Neural progenitor cell (in vitro differentiated cells): Measurements from ENCODE around the gene KRTAP3-2. TPM values are rescaled to one million over a fixed set of nuclear protein-coding genes. Genes with fewer than 3 reads are reported as not detected.

Experiments used
- DNase-seq: peaks from one replicate; pipeline ENCODE4 v3.0.0-alpha.2; 2016; ENCODE audit warnings: low spot score
- H2AFZ ChIP-seq: fragments of 200-600 bp; sonication (generic); replicated peaks from 2 replicates; pipeline ENCODE4 v1.6.1; 2016; ENCODE audit warnings: antibody characterized with exemption
- H3F3A ChIP-seq: fragments of 200-600 bp; sonication (generic); 2 replicates; pipeline ENCODE4 v1.6.1; 2016; ENCODE audit warnings: antibody characterized with exemption, low read depth
- H3K27ac ChIP-seq: fragments of 200-600 bp; sonication (generic); 2 replicates; pipeline ENCODE4 v1.5.1; 2016; ENCODE audit warnings: mild to moderate bottlenecking
- H3K27me3 ChIP-seq: fragments of 200-600 bp; sonication (generic); 2 replicates; pipeline ENCODE4 v1.6.1; 2016; ENCODE audit warnings: mild to moderate bottlenecking, moderate library complexity
- H3K36me3 ChIP-seq: fragments of 200-600 bp; sonication (generic); 2 replicates; pipeline ENCODE4 v1.5.1; 2016
- H3K4me1 ChIP-seq: fragments of 200-600 bp; sonication (generic); 2 replicates; pipeline ENCODE4 v1.6.1; 2016; ENCODE audit warnings: mixed run types
- H3K4me2 ChIP-seq: fragments of 200-600 bp; sonication (generic); 2 replicates; pipeline ENCODE4 v1.6.1; 2016
- H3K4me3 ChIP-seq: fragments of 200-600 bp; sonication (generic); 2 replicates; pipeline ENCODE4 v1.5.1; 2016
- H3K79me2 ChIP-seq: fragments of 200-600 bp; sonication (generic); 2 replicates; pipeline ENCODE4 v1.6.1; 2016; ENCODE audit warnings: low read depth
- H3K9ac ChIP-seq: fragments of 200-600 bp; sonication (generic); 2 replicates; pipeline ENCODE4 v1.6.1; 2016
- H3K9me3 ChIP-seq: fragments of 200-600 bp; sonication (generic); 2 replicates; pipeline ENCODE4 v1.5.1; 2016; ENCODE audit warnings: low read depth
- H4K20me1 ChIP-seq: fragments of 200-600 bp; sonication (generic); 2 replicates; pipeline ENCODE4 v1.6.1; 2016; ENCODE audit warnings: low read depth
- H3K27ac Mint-ChIP-seq: 3 replicates; pipeline ENCODE4 v1.8.0; 2021; ENCODE audit warnings: mixed read lengths
- H3K27me3 Mint-ChIP-seq: 2 replicates; pipeline ENCODE4 v1.8.0; 2022; ENCODE audit warnings: low read depth, mild to moderate bottlenecking, inconsistent platforms, moderate library complexity, mixed read lengths; ENCODE audit not compliant: insufficient read depth
- H3K36me3 Mint-ChIP-seq: 3 replicates; pipeline ENCODE4 v1.8.0; 2021; ENCODE audit warnings: mixed read lengths
- H3K4me1 Mint-ChIP-seq: 3 replicates; pipeline ENCODE4 v1.8.0; 2021; ENCODE audit warnings: mixed read lengths
- H3K4me3 Mint-ChIP-seq: 3 replicates; pipeline ENCODE4 v1.8.0; 2021; ENCODE audit warnings: mild to moderate bottlenecking, moderate library complexity, mixed read lengths
- H3K9me3 Mint-ChIP-seq: 3 replicates; pipeline ENCODE4 v1.8.0; 2020; ENCODE audit warnings: mixed read lengths
- CTCF ChIP-seq: fragments of 200-600 bp; sonication (generic); IDR thresholded peaks from 2 replicates; pipeline ENCODE4 v1.5.1; 2017; ENCODE audit warnings: antibody characterized with exemption, mild to moderate bottlenecking
- EZH2 ChIP-seq: fragments of 200-600 bp; sonication (generic); IDR thresholded peaks from 2 replicates; pipeline ENCODE4 v1.6.1; 2017; ENCODE audit warnings: antibody characterized with exemption, mild to moderate bottlenecking, moderate library complexity
- EZH2phosphoT487 ChIP-seq: fragments of 200-600 bp; sonication (generic); IDR thresholded peaks from 2 replicates; pipeline ENCODE4 v1.6.1; 2017; ENCODE audit warnings: antibody characterized with exemption
- total RNA-seq: library from RNA; depleted of rRNA; stranded (reverse); fragments of >200 nt; gene quantifications from 2 replicates; pipeline ENCODE4 v1.2.3, GENCODE V29; 2015; ENCODE audit warnings: low replicate concordance

The KRTAP3-2 gene
- total RNA-seq, 1 donor from 2014 or later: not detected

- H3K27ac ChIP-seq: no peak overlapping the region
- H3K27me3 ChIP-seq: no peaks in the 10 kb centered on the region
- Mint-ChIP-seq H3K9me3 (no peaks in the 10 kb centered on the region), H3K27ac (no peak overlapping the region), H3K4me1 (peaks cover 6% of the 10 kb centered on the region), H3K4me3 (no peak overlapping the region), H3K36me3 (no peaks in the 10 kb centered on the region), H3K27me3 (no peaks in the 10 kb centered on the region)
- DNase-seq: no peak
- no peak overlapping the region for H3K9ac ChIP-seq
- no peaks in the 10 kb centered on the region for H3K36me3 ChIP-seq
- TF ChIP-seq EZH2phosphoT487 (no peak), EZH2 (no peak), CTCF (no peak)
- no peaks in the 10 kb centered on the region for H3K9me3 ChIP-seq
- peaks cover 11% of the 10 kb centered on the region for H3K4me1 ChIP-seq
- no peak overlapping the region for H2AFZ ChIP-seq
- no peaks in the 10 kb centered on the region for H3K79me2 ChIP-seq
- H3K4me2 ChIP-seq: no peak overlapping the region
- H4K20me1 ChIP-seq: no peaks in the 10 kb centered on the region
- no peak overlapping the region for H3K4me3 ChIP-seq
- H3F3A ChIP-seq: no peaks in the 10 kb centered on the region
Observed at GRCh38 chr17:41003926-41004325, 4.2 kb upstream of the KRTAP3-2 start.

- no peaks in the 10 kb centered on the region for H3F3A ChIP-seq
Observed at GRCh38 chr17:41002814-41003213, 3.1 kb upstream of the KRTAP3-2 start.

GRCh38 chr17:41001795-41002194 lies 2.1 kb upstream of the KRTAP3-2 start:
- Histone ChIP-seq H3K9ac (no peak overlapping the region), H3K27ac (no peak overlapping the region), H3K9me3 (no peaks in the 10 kb centered on the region), H3F3A (no peaks in the 10 kb centered on the region), H3K36me3 (no peaks in the 10 kb centered on the region), H3K4me2 (no peak overlapping the region), H3K4me1 (peaks cover 4% of the 10 kb centered on the region), H2AFZ (no peak overlapping the region), H4K20me1 (no peaks in the 10 kb centered on the region), H3K79me2 (no peaks in the 10 kb centered on the region), H3K27me3 (no peaks in the 10 kb centered on the region), H3K4me3 (no peak overlapping the region)
- TF ChIP-seq CTCF (no peak), EZH2 (no peak), EZH2phosphoT487 (no peak)
- Mint-ChIP-seq H3K4me3 (no peak overlapping the region), H3K9me3 (no peaks in the 10 kb centered on the region), H3K36me3 (no peaks in the 10 kb centered on the region), H3K27me3 (no peaks in the 10 kb centered on the region), H3K27ac (no peak overlapping the region), H3K4me1 (peaks cover 6% of the 10 kb centered on the region)
- DNase-seq: no peak

More at GRCh38 chr17:41002814-41003213, 3.1 kb upstream of the KRTAP3-2 start:
- no peak overlapping the region for H3K4me2 ChIP-seq
- no peaks in the 10 kb centered on the region for H3K27me3 ChIP-seq
- H2AFZ ChIP-seq: peak overlapping the region; percentile 31
- TF ChIP-seq EZH2phosphoT487 (no peak), CTCF (no peak), EZH2 (no peak)
- no peaks in the 10 kb centered on the region for H3K9me3 Mint-ChIP-seq
- no peaks in the 10 kb centered on the region for H4K20me1 ChIP-seq
- H3K4me3 ChIP-seq: no peak overlapping the region
- H3K79me2 ChIP-seq: no peaks in the 10 kb centered on the region
- H3K4me1 Mint-ChIP-seq: peaks cover 6% of the 10 kb centered on the region
- no peak overlapping the region for H3K9ac ChIP-seq
- H3K9me3 ChIP-seq: no peaks in the 10 kb centered on the region
- peaks cover 4% of the 10 kb centered on the region for H3K4me1 ChIP-seq
- H3K36me3 ChIP-seq: no peaks in the 10 kb centered on the region
- no peaks in the 10 kb centered on the region for H3K27me3 Mint-ChIP-seq
- no peak overlapping the region for H3K27ac ChIP-seq
- no peak overlapping the region for H3K27ac Mint-ChIP-seq
- no peak for DNase-seq
- no peaks in the 10 kb centered on the region for H3K36me3 Mint-ChIP-seq
- no peak overlapping the region for H3K4me3 Mint-ChIP-seq
